Activated effector memory CD4-positive, alpha-beta T cell treated with anti-CD3 and anti-CD28 coated beads, Interleukin-2, amount 50 U/mL, for 16 hours (primary cell): Measurements from ENCODE around the gene ST8SIA3.
"Not testable (repeated sequence)": the region's sequence is repeated elsewhere in the genome, so short reads cannot be mapped to it uniquely, and the experiment has no call there.

Experiments
- DNase-seq: peaks from one replicate; pipeline ENCODE4 v3.0.0-alpha.2; 2020

Gene ST8SIA3

GRCh38 chr18:57366528-57367081 is 14.2 kb downstream of the ST8SIA3 start:
- DNase-seq, result no peak

GRCh38 chr18:57372444-57372843 is 20.1 kb downstream of the ST8SIA3 start:
- DNase-seq, result no peak

GRCh38 chr18:57373017-57373416 is 20.7 kb downstream of the ST8SIA3 start:
- DNase-seq, result no peak

- DNase-seq, result no peak
Observed at GRCh38 chr18:57376503-57376902, 24.1 kb downstream of the ST8SIA3 start.

GRCh38 chr18:57389271-57389670 is 36.9 kb downstream of the ST8SIA3 start:
- no peak for DNase-seq

- DNase-seq, result no peak
Observed at GRCh38 chr18:57390044-57390443, 37.7 kb downstream of the ST8SIA3 start.

GRCh38 chr18:57394749-57395148 is 42.4 kb downstream of the ST8SIA3 start:
- not testable (repeated sequence) for DNase-seq

- DNase-seq, result not testable (repeated sequence)
Observed at GRCh38 chr18:57396831-57397230, 44.5 kb downstream of the ST8SIA3 start.

- no peak for DNase-seq
Observed at GRCh38 chr18:57397440-57398132, 45.2 kb downstream of the ST8SIA3 start.

- DNase-seq, result no peak
Observed at GRCh38 chr18:57404345-57404744, 52.0 kb downstream of the ST8SIA3 start.

GRCh38 chr18:57409650-57410049 is 57.3 kb downstream of the ST8SIA3 start:
- no peak for DNase-seq

- no peak for DNase-seq
Observed at GRCh38 chr18:57410749-57411148, 58.4 kb downstream of the ST8SIA3 start.

- no peak for DNase-seq
Observed at GRCh38 chr18:57416542-57416941, 64.2 kb downstream of the ST8SIA3 start.
